HK-2 (cell line): ENCODE data around the gene SERPINA3.
A peak's percentile ranks its signal among the peaks of the same experiment; 100 is the strongest.
"Not testable (repeated sequence)": the region's sequence is repeated elsewhere in the genome, so short reads cannot be mapped to it uniquely, and the experiment has no call there.

Source experiments
- DNase-seq: peaks from one replicate; pipeline ENCODE4 v3.0.0-alpha.2; 2018; ENCODE audit not compliant: unreplicated experiment

Gene SERPINA3

GRCh38 chr14:94612174-94612573 lies at the start of gene SERPINA3:
Gene SERPINA3, plus strand, starts transcription at chr14:94612391. Its CDS starts 2,051 bp downstream, at chr14:94614442.
- DNase-seq, result no peak

GRCh38 chr14:94562941-94563883 lies 49.0 kb upstream of the SERPINA3 start:
- no peak for DNase-seq

GRCh38 chr14:94564381-94564780 lies 47.8 kb upstream of the SERPINA3 start:
- no peak for DNase-seq

GRCh38 chr14:94568186-94568585 lies 44.0 kb upstream of the SERPINA3 start:
- no peak for DNase-seq

DNA sequence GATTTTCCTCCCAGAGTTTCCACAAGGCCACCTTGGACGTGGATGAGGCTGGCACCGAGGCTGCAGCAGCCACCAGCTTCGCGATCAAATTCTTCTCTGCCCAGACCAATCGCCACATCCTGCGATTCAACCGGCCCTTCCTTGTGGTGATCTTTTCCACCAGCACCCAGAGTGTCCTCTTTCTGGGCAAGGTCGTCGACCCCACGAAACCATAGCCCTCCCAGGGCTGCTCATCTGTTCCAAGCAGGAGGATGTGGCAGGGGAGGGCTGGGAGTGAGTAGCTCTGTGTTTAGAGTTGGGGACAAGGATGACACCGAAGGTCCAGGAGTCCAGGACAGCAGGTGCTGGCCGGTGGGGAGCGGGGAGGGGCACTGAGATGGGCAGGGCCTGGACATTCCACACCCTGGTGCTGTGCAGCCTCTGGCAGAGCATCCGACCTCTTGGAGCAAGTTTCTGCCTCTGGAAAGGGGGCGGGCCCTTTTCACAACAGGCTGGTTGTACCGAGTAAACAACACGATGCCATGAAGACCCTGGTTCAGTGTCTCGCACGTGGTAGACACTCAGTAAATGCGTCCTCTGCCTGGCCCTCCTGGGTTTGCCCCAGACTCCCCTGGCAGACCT lies 42.7 kb upstream of the SERPINA3 start:
- DNase-seq, result no peak

DNA sequence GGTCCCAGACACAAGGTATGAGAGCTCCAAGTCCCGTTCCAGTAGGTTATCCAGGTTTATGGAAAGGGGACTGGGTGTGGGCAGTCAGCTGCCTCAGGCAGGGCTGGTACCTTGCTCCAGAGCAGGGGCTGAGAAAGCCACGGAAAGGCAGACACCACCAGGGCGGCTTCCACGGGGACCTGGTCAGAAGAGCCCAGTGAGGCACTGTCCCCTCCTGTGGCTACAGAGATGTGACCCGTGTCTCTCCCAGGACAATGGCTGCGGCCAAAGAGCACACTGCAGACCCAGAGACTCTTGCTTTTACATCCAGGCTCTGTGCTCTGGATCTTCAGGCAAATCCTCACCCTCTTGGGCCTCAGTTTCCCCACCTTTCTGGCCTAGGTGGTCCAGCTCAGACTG lies 42.2 kb upstream of the SERPINA3 start:
- DNase-seq, result no peak

- DNase-seq, result no peak
Observed at GRCh38 chr14:94570440-94570839, 41.8 kb upstream of the SERPINA3 start.

- no peak for DNase-seq
Observed at GRCh38 chr14:94571395-94571794, 40.8 kb upstream of the SERPINA3 start.

- DNase-seq, result no peak
Observed at GRCh38 chr14:94571950-94572349, 40.2 kb upstream of the SERPINA3 start.

DNA sequence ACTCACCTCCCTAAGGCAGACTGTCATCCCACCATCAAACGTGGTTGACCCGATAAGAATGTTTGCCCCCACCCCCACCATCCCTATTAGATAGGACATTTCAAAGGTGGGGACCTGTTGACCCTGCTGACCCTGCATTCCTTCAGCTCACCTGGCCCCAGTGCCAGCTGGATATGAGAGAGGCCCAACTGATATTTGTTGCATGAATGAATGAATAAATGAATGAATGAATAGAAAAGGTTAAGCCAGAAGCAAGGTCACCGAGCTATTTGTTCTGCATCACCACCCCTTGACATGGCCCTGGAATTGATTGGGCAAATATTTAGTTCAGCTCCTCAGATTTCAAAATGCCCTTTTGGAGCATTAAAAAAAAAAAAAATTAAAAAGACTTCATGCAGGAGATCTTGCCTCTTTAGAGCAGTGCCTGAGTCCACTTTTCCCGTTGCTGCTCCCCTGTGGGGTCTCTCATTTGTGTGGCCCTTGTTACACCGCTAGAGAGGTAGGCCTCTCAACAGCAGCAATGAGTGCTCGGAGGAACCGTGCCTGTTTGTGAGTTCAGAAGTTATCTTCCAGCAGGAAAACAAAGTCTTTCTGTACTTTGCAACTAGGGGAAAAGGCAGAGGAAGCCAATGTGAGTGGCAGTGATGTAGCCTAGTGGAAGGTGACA lies 39.4 kb upstream of the SERPINA3 start:
- DNase-seq, result no peak

GRCh38 chr14:94573475-94574277 lies 38.5 kb upstream of the SERPINA3 start:
- DNase-seq, result no peak

DNA sequence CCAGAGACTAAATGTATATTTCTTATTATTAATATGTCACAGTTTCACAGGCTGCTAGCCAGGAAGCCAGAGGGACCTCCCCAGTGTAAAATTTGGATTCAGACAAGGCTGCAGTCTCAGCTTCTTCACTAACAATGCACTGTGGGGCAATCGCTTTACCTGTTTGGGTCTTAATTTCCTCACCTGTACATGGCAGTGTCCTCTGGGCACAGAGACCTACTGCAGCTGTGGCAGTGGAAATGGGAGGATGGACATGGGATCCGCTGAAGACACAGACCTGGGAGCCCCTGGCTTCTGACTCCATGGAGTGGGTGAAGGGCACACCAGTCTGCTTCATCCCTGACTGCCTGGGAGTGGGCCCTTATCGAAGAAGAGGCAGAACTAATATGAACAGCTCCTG lies 37.9 kb upstream of the SERPINA3 start:
- no peak for DNase-seq

GRCh38 chr14:94575730-94576585 lies 36.2 kb upstream of the SERPINA3 start:
- DNase-seq, result no peak

DNA sequence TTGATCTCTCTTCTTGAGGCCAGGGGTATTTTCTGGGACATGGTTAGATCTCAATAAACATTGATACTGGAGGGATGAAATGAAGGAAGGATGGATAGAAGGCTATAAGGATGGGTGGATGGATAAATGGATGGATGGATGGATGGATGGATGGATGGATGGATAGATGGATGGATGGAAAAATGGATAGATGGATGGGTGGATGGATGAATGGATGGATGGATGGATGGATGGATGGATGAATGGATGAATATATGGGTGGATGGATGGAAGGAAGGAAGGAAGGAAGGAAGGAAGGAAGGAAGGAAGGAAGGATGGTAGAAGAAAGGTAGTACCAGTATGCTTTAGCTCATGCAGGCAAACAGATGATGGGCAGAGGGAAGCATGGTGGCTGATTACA lies 34.7 kb upstream of the SERPINA3 start:
- not testable (repeated sequence) for DNase-seq

GRCh38 chr14:94578712-94579111 lies 33.5 kb upstream of the SERPINA3 start:
- DNase-seq, result no peak

DNA sequence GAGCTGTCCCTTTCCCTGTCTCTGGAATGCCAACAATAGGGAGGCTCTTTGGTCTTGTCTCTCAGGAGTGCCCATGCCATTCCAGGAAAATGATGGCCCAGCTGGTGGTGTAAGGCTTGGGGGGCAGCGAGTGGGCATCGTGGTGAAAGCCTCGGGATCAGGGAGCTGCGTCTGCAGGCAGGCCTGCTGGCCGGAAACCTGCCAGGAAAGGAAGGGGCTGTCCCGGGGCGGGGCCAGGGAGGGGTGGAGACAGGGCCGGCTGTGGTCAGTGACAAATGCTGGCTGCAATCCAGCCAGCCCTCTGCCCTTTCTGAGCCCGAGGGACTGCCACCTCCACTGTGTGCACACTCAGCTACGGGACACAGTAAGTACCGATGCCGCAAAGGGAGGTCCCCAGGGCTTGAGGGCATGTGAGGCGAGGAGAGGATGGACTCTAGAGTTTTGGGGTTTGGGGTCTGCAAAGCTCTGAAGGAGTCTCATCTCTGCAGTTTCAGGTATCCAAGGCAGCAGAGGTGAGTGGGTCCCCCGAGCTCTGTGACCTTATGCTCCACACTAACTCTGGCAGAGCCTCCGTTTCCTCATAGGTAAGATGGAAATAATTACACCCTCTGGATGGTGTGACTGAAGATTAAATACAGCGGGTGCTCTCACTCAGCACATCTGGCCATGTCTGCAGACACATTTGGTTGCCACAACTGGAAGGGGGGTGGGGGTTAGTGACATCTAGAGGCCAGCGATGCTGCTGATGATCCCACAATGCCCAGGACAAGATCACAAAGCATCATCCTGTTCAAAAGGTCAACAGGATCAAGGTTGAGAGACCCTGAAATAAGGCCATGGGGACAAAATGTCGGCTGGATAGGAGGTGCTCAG lies 30.8 kb upstream of the SERPINA3 start, which contains the start of gene SERPINA5:
TSS of gene SERPINA5 (plus strand) at position 300 of the 873 bp plus-strand sequence. CDS start 5,937 bp downstream, outside the sequence.
- DNase-seq, result peak; percentile 42

DNA sequence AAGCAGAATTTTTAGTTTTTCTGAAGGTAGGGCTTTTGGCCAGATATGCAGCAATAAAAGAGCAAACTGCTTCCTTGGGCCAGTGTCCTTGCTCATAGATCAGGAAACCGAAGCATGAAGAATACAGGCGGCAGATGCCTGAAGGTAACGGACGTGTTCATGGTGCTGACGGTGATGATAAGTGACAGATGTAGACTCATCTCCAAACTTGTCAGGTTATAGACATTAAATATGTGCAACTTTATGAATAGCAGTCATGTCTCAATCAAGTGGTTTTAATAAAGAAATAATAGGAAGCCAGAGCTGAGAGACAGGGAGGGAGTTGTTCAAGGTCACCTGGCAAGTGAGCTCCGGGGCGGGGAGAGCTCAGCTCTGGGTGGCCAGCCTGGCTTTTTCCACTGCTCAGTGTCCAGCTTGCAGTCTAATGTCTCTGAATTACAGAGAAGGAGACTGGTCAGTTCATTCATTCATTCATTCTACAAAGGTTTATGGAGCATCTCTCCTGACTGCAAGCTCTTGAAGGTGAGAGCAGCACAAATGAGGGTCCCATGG lies 29.9 kb upstream of the SERPINA3 start:
- no peak for DNase-seq

DNA sequence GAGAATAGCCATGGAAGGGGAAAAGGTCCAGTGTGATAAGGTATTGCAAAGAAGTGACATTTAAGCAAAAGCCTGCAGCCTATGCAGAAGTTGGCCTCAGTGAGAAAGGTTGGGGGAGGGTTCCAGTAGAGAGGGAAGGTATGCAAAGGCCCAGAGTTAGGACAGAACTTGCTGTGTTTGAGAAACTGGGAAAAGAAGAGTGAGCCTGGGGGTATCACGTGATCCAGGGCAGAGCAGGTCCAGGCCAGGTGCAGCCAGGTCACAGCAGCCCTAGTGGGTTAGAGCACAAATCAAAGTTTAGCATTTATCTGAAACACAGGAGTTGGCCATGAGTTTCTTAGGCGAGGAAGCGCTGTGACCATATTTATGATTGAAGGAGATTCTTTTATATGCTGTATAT lies 29.3 kb upstream of the SERPINA3 start:
- no peak for DNase-seq

DNA sequence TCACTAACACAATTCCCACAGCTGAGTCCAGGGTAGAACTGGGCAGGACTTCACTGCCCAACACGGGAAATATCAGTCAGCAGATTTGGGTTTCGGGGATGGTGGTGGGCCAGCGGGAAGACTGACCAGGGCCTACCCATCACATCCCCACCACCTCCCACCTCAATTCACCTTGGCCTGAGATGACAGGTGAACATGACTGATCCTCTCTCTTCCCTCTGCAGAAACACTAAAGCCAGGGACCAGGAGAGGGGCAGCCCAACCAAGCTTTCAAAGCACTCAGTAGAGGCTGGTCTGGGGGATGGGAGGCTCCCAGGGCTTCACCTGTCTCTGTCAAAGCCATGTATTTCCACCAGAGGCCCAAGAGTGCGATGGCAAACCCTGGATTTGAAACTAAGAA lies 28.6 kb upstream of the SERPINA3 start:
- DNase-seq, result no peak
